DOHH2 (cell line): Measurements from ENCODE around the gene CCDC117.

Experiments
- H3F3A ChIP-seq: fragments of 200-600 bp; sonication (generic), shearing (Covaris generic); 2 replicates; pipeline ENCODE4 v1.6.0; 2016; ENCODE audit warnings: antibody characterized with exemption, mild to moderate bottlenecking; ENCODE audit not compliant: control insufficient read depth, insufficient read depth
- H3K27ac ChIP-seq: fragments of 200-600 bp; sonication (generic); 2 replicates; pipeline ENCODE4 v1.5.1; 2014; ENCODE audit warnings: low read depth, mild to moderate bottlenecking, low read length, moderate library complexity
- H3K27me3 ChIP-seq: fragments of 200-600 bp; sonication (generic); 2 replicates; pipeline ENCODE4 v1.6.1; 2014; ENCODE audit warnings: mild to moderate bottlenecking, low read length, mixed read lengths; ENCODE audit not compliant: control insufficient read depth
- H3K36me3 ChIP-seq: fragments of 200-600 bp; sonication (generic); 2 replicates; pipeline ENCODE4 v1.6.1; 2014; ENCODE audit warnings: mild to moderate bottlenecking, low read length, moderate library complexity, mixed read lengths; ENCODE audit not compliant: control insufficient read depth
- H3K4me1 ChIP-seq: fragments of 200-600 bp; sonication (generic); 2 replicates; pipeline ENCODE4 v1.6.1; 2014; ENCODE audit warnings: mild to moderate bottlenecking, low read length, mixed read lengths; ENCODE audit not compliant: control insufficient read depth
- H3K4me2 ChIP-seq: fragments of 200-600 bp; sonication (generic); 2 replicates; pipeline ENCODE4 v1.6.0; 2014; ENCODE audit warnings: mild to moderate bottlenecking, low read length, moderate library complexity
- H3K4me3 ChIP-seq: fragments of 200-600 bp; sonication (generic); 2 replicates; pipeline ENCODE4 v1.5.1; 2014; ENCODE audit warnings: mild to moderate bottlenecking, low read length, mixed read lengths
- H3K79me2 ChIP-seq: fragments of 200-600 bp; sonication (generic); 2 replicates; pipeline ENCODE4 v1.6.1; 2014; ENCODE audit warnings: mild to moderate bottlenecking, low read length, mixed read lengths; ENCODE audit not compliant: control insufficient read depth
- H3K9me2 ChIP-seq: fragments of 200-600 bp; sonication (generic); replicated peaks from 2 replicates; pipeline ENCODE4 v1.6.1; 2014; ENCODE audit warnings: mild to moderate bottlenecking, low read length, mixed read lengths; ENCODE audit not compliant: control insufficient read depth
- H3K9me3 ChIP-seq: fragments of 200-600 bp; sonication (generic); 2 replicates; pipeline ENCODE4 v1.6.1; 2014; ENCODE audit warnings: antibody characterized with exemption, low read length, mixed read lengths; ENCODE audit not compliant: control insufficient read depth, insufficient read depth
- H4K20me1 ChIP-seq: fragments of 200-600 bp; sonication (generic); 2 replicates; pipeline ENCODE4 v1.6.0; 2014; ENCODE audit warnings: low read depth, mild to moderate bottlenecking, antibody characterized with exemption, low read length, moderate library complexity; ENCODE audit not compliant: control insufficient read depth, insufficient read depth
- CTCF ChIP-seq: fragments of 200-600 bp; sonication (generic); IDR thresholded peaks from one replicate; pipeline ENCODE4 v1.5.1; 2014; ENCODE audit warnings: antibody characterized with exemption, mild to moderate bottlenecking, low read depth, low read length; ENCODE audit not compliant: poor library complexity, severe bottlenecking
- EZH2phosphoT487 ChIP-seq: fragments of 200-600 bp; sonication (generic); IDR thresholded peaks from 2 replicates; pipeline ENCODE4 v1.6.1; 2017; ENCODE audit warnings: borderline replicate concordance, mild to moderate bottlenecking, antibody characterized with exemption, low read length, moderate library complexity, mixed read lengths

Gene CCDC117

GRCh38 chr22:28773461-28773867 lies 969 bp downstream of the CCDC117 start:
- Histone ChIP-seq H3K27ac (peak overlapping the region; percentile 68), H3K9me2 (no peaks in the 10 kb centered on the region), H3K27me3 (no peaks in the 10 kb centered on the region), H3K9me3 (0 out of 2 replicates have a peak, but pooled peaks cover 9% of the 10 kb centered on the region), H3K4me1 (peaks cover 48% of the 10 kb centered on the region), H3K79me2 (peaks cover 55% of the 10 kb centered on the region), H3K4me2 (peak overlapping the region; percentile 88), H4K20me1 (no peaks in the 10 kb centered on the region), H3K4me3 (peak overlapping the region; percentile 95), H3K36me3 (peaks cover 44% of the 10 kb centered on the region), H3F3A (peaks cover 2% of the 10 kb centered on the region; the same call in 1 of the 2 replicates)
- TF ChIP-seq CTCF (peak; percentile 11), EZH2phosphoT487 (no peak)

GRCh38 chr22:28774378-28774777 lies 1.9 kb downstream of the CCDC117 start:
- Histone ChIP-seq H3K27me3 (no peaks in the 10 kb centered on the region), H3K4me3 (peak overlapping the region; percentile 95), H3K27ac (no peak overlapping the region), H3K9me2 (no peaks in the 10 kb centered on the region), H3K36me3 (peaks cover 53% of the 10 kb centered on the region), H3K4me1 (peaks cover 56% of the 10 kb centered on the region), H3F3A (peaks cover 2% of the 10 kb centered on the region), H3K4me2 (peak overlapping the region; percentile 88), H3K9me3 (0 out of 2 replicates have a peak, but pooled peaks cover 4% of the 10 kb centered on the region), H4K20me1 (no peaks in the 10 kb centered on the region), H3K79me2 (peaks cover 65% of the 10 kb centered on the region)
- no peak for TF ChIP-seq CTCF
- TF ChIP-seq EZH2phosphoT487: no peak

- Histone ChIP-seq H3K9me2 (no peaks in the 10 kb centered on the region), H3K4me2 (peak overlapping the region; percentile 41), H4K20me1 (peaks cover 4% of the 10 kb centered on the region; the same call in 1 of the 2 replicates), H3K27me3 (no peaks in the 10 kb centered on the region), H3K4me1 (peaks cover 88% of the 10 kb centered on the region), H3F3A (peaks cover 8% of the 10 kb centered on the region), H3K79me2 (peaks cover 86% of the 10 kb centered on the region), H3K27ac (0 out of 2 replicates have a peak overlapping the region, but pooled peaks have one; percentile 8), H3K4me3 (0 out of 2 replicates have a peak overlapping the region, but pooled peaks have one; percentile 11), H3K9me3 (no peaks in the 10 kb centered on the region), H3K36me3 (peaks cover 90% of the 10 kb centered on the region)
- TF ChIP-seq CTCF (no peak), EZH2phosphoT487 (no peak)
Measured at GRCh38 chr22:28779833-28780232, 7.3 kb downstream of the CCDC117 start.
